B cell (primary cell): ENCODE data around the gene CRAMP1.

Experiments
- CTCF ChIP-seq: fragments of 200-600 bp; IDR thresholded peaks from one replicate; pipeline ENCODE4 v1.8.0; 2022; ENCODE audit warnings: antibody characterized with exemption, mild to moderate bottlenecking
- EZH2 ChIP-seq: IDR thresholded peaks from 2 replicates; pipeline ENCODE4 v1.6.1; 2012; ENCODE audit warnings: borderline replicate concordance, low read depth, mild to moderate bottlenecking, moderate library complexity, low read length; ENCODE audit not compliant: insufficient read depth, poor library complexity, severe bottlenecking

- TF ChIP-seq EZH2 = no peak
- TF ChIP-seq CTCF = no peak
Observed at GRCh38 chr16:1651974-1652312, 39.8 kb downstream of the CRAMP1 start.
